SK-N-MC (cell line): Measurements from ENCODE around the gene RHOT2.

Experiments used
- EZH2 ChIP-seq: fragments of 200-600 bp; sonication (generic); IDR thresholded peaks from one replicate; pipeline ENCODE4 v1.6.1; 2017; ENCODE audit warnings: antibody characterized with exemption
- POLR2AphosphoS5 ChIP-seq: IDR thresholded peaks from 2 replicates; pipeline ENCODE4 v1.6.1; 2012; ENCODE audit warnings: mild to moderate bottlenecking, low read depth, low read length, borderline replicate concordance

DNA sequence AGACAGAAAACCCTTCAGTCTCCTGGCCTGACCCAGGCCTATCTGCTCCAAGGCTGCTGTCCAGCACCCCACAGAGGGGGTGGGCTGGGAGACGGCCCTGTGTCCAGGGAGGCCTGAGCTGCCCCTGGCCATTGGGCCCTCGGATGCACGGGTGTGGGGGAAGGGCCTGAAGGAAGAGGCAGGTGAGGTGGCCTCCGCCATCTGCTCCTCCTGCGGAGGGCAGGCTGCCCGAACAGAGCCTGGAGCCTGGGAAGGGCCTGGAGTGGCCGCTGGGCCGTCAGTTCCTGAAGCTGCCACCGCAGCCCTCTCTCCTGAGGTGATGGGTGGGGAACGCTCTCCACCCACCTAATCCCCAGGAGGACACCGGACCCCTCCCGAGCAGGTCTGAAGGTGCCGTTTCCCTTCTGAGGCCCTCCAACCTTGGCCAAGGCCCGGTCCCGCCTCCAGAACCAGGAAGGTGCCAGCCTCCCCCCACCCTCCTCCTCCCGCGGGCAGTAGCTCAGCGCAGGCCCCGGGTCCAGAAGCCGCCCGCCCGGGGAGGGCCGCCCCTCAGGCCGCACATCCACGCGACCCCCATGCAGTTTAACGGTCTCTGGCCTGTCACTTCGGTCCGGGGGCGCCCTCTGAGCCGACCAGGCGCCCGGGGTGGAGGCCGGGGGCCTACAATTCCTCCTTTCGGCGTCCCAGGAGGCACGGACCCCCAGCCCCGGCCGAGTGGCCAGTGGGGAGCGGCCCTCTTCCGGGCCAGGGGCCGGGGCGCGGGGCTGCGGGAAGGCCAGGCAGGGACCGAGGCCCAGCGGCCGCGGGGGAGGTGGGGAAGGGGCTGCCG lies 36.8 kb downstream of the RHOT2 start:
- TF ChIP-seq POLR2AphosphoS5 (no peak), EZH2 (no peak)
